Measurements from ENCODE around the gene GATAD2A. TPM values are rescaled to one million over a fixed set of nuclear protein-coding genes. Genes with fewer than 3 reads are reported as not detected.

Gene GATAD2A
- total and polyA plus RNA-seq, 2 of the 8 experiments (the other 6 are each of a cell fraction or from before 2014, with no cell fraction given): 38.4 to 205 TPM

GRCh38 chr19:19429361-19429760 lies 23.9 kb downstream of the GATAD2A start:
- Histone ChIP-seq H3K23me2 (ENCODE audit: low read depth, low read length) (no peaks in the 10 kb centered on the region), H2BK120ac (replicated peaks; ENCODE audit: low read depth, low read length) (no peak overlapping the region), H3K79me1 (ENCODE audit: low read depth, low read length) (peaks cover 33% of the 10 kb centered on the region), H2BK20ac (ENCODE audit: low read length) (no peak overlapping the region), H3K27me3 (replicated peaks in 1 of 4; ENCODE audit: control insufficient read depth in 3 of 4, extremely low read depth in 1 of 4, insufficient read depth in 3 of 4, low read length in 3 of 4) (no peaks in the 10 kb centered on the region; a peak in 1 of 7 replicates), H3K4me1 (replicated peaks in 1 of 4; ENCODE audit: control insufficient read depth in 3 of 4, insufficient read depth in 4 of 4, low read length in 3 of 4) (peaks cover 0 to 7% (median 2%) of the 10 kb centered on the region in 4 experiments; a peak in 3 of 7 replicates), H3K9ac (replicated peaks in 1 of 4; ENCODE audit: extremely low read depth in 1 of 4, low read depth in 3 of 4, low read length in 3 of 4) (no peak overlapping the region), H2BK12ac (ENCODE audit: low read depth, low read length) (no peak overlapping the region), H4K8ac (ENCODE audit: extremely low read depth, insufficient read depth, low read length) (peak overlapping the region; percentile 9; the same call in 1 of the 2 replicates), H3K9me3 (ENCODE audit: insufficient read depth in 2 of 2, low read depth in 1 of 2, low read length in 1 of 2) (no peaks in the 10 kb centered on the region), H3K4me3 (ENCODE audit: extremely low read depth in 1 of 4, insufficient read depth in 2 of 4, low read depth in 3 of 4, low read length in 4 of 4) (no peak overlapping the region), H3K4ac (replicated peaks; ENCODE audit: insufficient read length, low read depth, low read length) (no peak overlapping the region), H3K56ac (replicated peaks; ENCODE audit: insufficient read length, low read depth, low read length) (no peak overlapping the region), H4K91ac (replicated peaks; ENCODE audit: insufficient read length, low read length) (no peak overlapping the region), H2BK5ac (ENCODE audit: low read depth, low read length) (no peak overlapping the region; the same call in 1 of the 2 replicates), H3K14ac (ENCODE audit: insufficient read length) (no peak overlapping the region), H2AK5ac (ENCODE audit: low read depth, low read length) (no peak overlapping the region), H3K23ac (ENCODE audit: insufficient read length) (no peak overlapping the region), H3K36me3 (ENCODE audit: control insufficient read depth in 2 of 4, insufficient read depth in 4 of 4, low read length in 3 of 4) (no peaks in the 10 kb centered on the region), H3K4me2 (ENCODE audit: insufficient read depth in 1 of 2, low read depth in 2 of 2, low read length in 2 of 2) (no peak overlapping the region), H3K27ac (ENCODE audit: low read depth, low read length) (no peak overlapping the region), H2BK15ac (ENCODE audit: low read length) (no peak overlapping the region), H4K20me1 (replicated peaks in 1 of 2; ENCODE audit: control insufficient read depth in 1 of 2, insufficient read depth in 2 of 2, low read length in 2 of 2) (peaks cover 42 to 45% of the 10 kb centered on the region in 2 experiments), H4K5ac (ENCODE audit: insufficient read length, low read depth, low read length) (no peak overlapping the region), H2AFZ (ENCODE audit: low read length) (no peak overlapping the region), H3K18ac (ENCODE audit: extremely low read depth, low read length) (no peak overlapping the region), H3K79me2 (ENCODE audit: control insufficient read depth in 1 of 2, insufficient read depth in 2 of 2, low read length in 2 of 2) (peaks cover 32 to 100% of the 10 kb centered on the region in 2 experiments)
- TF ChIP-seq ASH2L (IDR thresholded peaks at IDR 0.05; ENCODE audit: low read length): no peak
- TF ChIP-seq SIX5 (IDR thresholded peaks at IDR 0.05; ENCODE audit: low read depth, low read length): no peak
- no peak for TF ChIP-seq SIN3A (conservative IDR thresholded peaks at IDR 0.05 in 1 of 2, IDR thresholded peaks at IDR 0.05 in 1 of 2; ENCODE audit: low read depth in 1 of 2, low read length in 2 of 2)
- no peak for TF ChIP-seq SP4 (IDR thresholded peaks at IDR 0.05; ENCODE audit: low read length)
- TF ChIP-seq POLR2AphosphoS5 (IDR thresholded peaks at IDR 0.05; ENCODE audit: low read depth, low read length): no peak
- no peak for TF ChIP-seq RXRA (IDR thresholded peaks at IDR 0.05; ENCODE audit: insufficient read depth, low read depth, low read length)
- TF ChIP-seq ZNF274 (IDR thresholded peaks at IDR 0.05; ENCODE audit: borderline replicate concordance, extremely low read depth, low read length): no peak
- TF ChIP-seq CEBPB (IDR thresholded peaks at IDR 0.05; ENCODE audit: low read depth, low read length): no peak
- TF ChIP-seq NANOG (IDR thresholded peaks at IDR 0.05; ENCODE audit: insufficient read depth, low read depth, low read length, poor library complexity, severe bottlenecking): no peak
- WGBS, 2 experiments (ENCODE audit: extremely low coverage in 1 of 2, insufficient coverage in 1 of 2, insufficient read length in 1 of 2, insufficient replicate concordance in 2 of 2, low coverage in 1 of 2, low lambda C conversion rate in 2 of 2, missing lambda C conversion rate in 1 of 2): 93% methylated on average over 12 of the region's 12 CpGs; no CpG with 5 or more reads in 1 of the 2 experiments
- ChIA-PET CTCF (ENCODE audit: partially characterized antibody) (interaction anchor here (1.3 to 2.1 kb wide), 6 partner anchors 13 to 87 kb away, joined by 3 to 7 read pairs (median 3); no protein-coding TSS in a partner anchor), POLR2A (ENCODE audit: partially characterized antibody) (interaction anchor here (0.7 to 2.1 kb wide), 5 partner anchors 11 to 53 kb away, joined by 3 to 7 read pairs (median 4); no protein-coding TSS in a partner anchor)
- DNase-seq (ENCODE audit: low read depth in 1 of 2, low spot score in 2 of 2) (no peak), FAIRE-seq (no peak)

Data from H1 (cell line).